Stomach (tissue), 9 donors: ENCODE data around the gene SPPL2A. TPM values are rescaled to one million over a fixed set of nuclear protein-coding genes. Genes with fewer than 3 reads are reported as not detected.

ENCODE experiments used
- DNase-seq, 2 donors: peaks; one replicate each; pipeline versions ENCODE4 v3.0.0 to v3.0.0-alpha.2; 2013 to 2019
- H3K27ac ChIP-seq, 5 donors: fragments of 200-600 bp in 4 of 5; sonication (generic) in 4 of 5; one replicate each; pipeline ENCODE4 v1.5.1; 2013 to 2019; ENCODE audit warnings: mild to moderate bottlenecking in 1 of 5, moderate library complexity in 1 of 5
- H3K27me3 ChIP-seq, 3 donors: fragments of 200-600 bp; sonication (generic); one replicate each; pipeline ENCODE4 v1.5.1; 2017 to 2019; ENCODE audit warnings: mixed run types in 1 of 3
- H3K36me3 ChIP-seq, 4 donors: fragments of 200-600 bp; sonication (generic); 1 replicate in 3 of 4; 2 replicates in 1 of 4; pipeline ENCODE4 v1.5.1; 2016 to 2019
- H3K4me1 ChIP-seq, 4 donors: fragments of 200-600 bp; sonication (generic); one replicate each; pipeline ENCODE4 v1.5.1; 2016 to 2019
- H3K4me3 ChIP-seq, 4 donors: fragments of 200-600 bp; sonication (generic) in 3 of 4; one replicate each; pipeline ENCODE4 v1.5.1; 2016 to 2019; ENCODE audit warnings: mild to moderate bottlenecking in 1 of 4
- H3K9me3 ChIP-seq, 4 donors: fragments of 200-600 bp; sonication (generic); one replicate each; pipeline ENCODE4 v1.5.1; 2016 to 2019
- CTCF ChIP-seq, 7 experiments: fragments of 450-650 bp in 4 of 7; fragments of 200-600 bp in 3 of 7; sonication (generic) in 3 of 7; IDR thresholded peaks; one replicate each; pipeline ENCODE4 v1.5.1; 2016 to 2019; ENCODE audit warnings: antibody characterized with exemption in 7 of 7, control low read depth in 2 of 7, mild to moderate bottlenecking in 1 of 7
- EP300 ChIP-seq: sonication (generic); formaldehyde crosslinking; IDR thresholded peaks from one replicate; pipeline ENCODE4 v1.6.1; 2017; ENCODE audit warnings: antibody characterized with exemption
- POLR2A ChIP-seq, 4 donors: fragments of 450-650 bp; IDR thresholded peaks; one replicate each; pipeline ENCODE4 v1.6.1; 2016; ENCODE audit warnings: antibody characterized with exemption in 4 of 4, control low read depth in 2 of 4, mild to moderate bottlenecking in 1 of 4, moderate library complexity in 1 of 4
- POLR2AphosphoS5 ChIP-seq, 3 donors: sonication (generic); formaldehyde crosslinking; IDR thresholded peaks; one replicate each; pipeline ENCODE4 v1.6.1; 2016; ENCODE audit warnings: antibody characterized with exemption in 3 of 3
- WGBS, 5 donors: extraction: QIAGEN DNeasy Blood & Tissue Kit in 3 of 5; methylation state at CpG; one replicate each; pipeline versions ENCODE4 v1.1.5 to v1.1.7; 2013 to 2018; 5-methylcytosine and 5-hydroxymethylcytosine counted together
- intact Hi-C: fragments of 100-400 bp; cut with DNase I; formaldehyde crosslinking; loops from one replicate; pipeline ENCODE4 v1.15.1; 2023; ENCODE audit warnings: low total_unique reads
- polyA plus RNA-seq, 3 donors: library from polyadenylated mRNA; stranded (reverse); fragments of 200-250 nt; gene quantifications; one replicate each; pipeline ENCODE4 v1.2.3, GENCODE V29; 2013
- total RNA-seq, 5 donors: library from RNA; depleted of rRNA; stranded (reverse); fragments of >200 nt; gene quantifications; one replicate each; pipeline versions ENCODE4 v1.1.0 to v1.2.3, GENCODE V29; 2014 to 2016
- donor health status: healthy with polysubstance abuse.
- donor health status: Bipolar disorder and iron deficiency.
- donor health status: healthy.

SPPL2A gene
- total and polyA plus RNA-seq, 8 donors: 18.4 to 234 (median 32.0) TPM

- DNase-seq: no peak
- Histone ChIP-seq H3K4me1 (no peaks in the 10 kb centered on the region), H3K4me3 (no peak overlapping the region), H3K36me3 (no peaks in the 10 kb centered on the region), H3K27me3 (no peaks in the 10 kb centered on the region), H3K9me3 (no peaks in the 10 kb centered on the region), H3K27ac (no peak overlapping the region)
- intact Hi-C loops: no loop called here
- 69 to 78% (median 72%) methylated on average over 1 of the region's 1 CpG for WGBS, 5 donors
- TF ChIP-seq POLR2AphosphoS5 (IDR thresholded peaks at IDR 0.05) (no peak), CTCF (IDR thresholded peaks at IDR 0.05) (no peak), POLR2A (IDR thresholded peaks at IDR 0.05) (no peak), EP300 (no peak)
Observed at GRCh38 chr15:50810128-50810527, 44.6 kb upstream of the SPPL2A start.

GRCh38 chr15:50808728-50809127, 43.2 kb upstream of the SPPL2A start:
- H3K4me3 ChIP-seq: no peak overlapping the region
- WGBS, 5 donors: 45 to 61% (median 53%) methylated on average over 5 of the region's 5 CpGs

GRCh38 chr15:50803479-50804180, 38.1 kb upstream of the SPPL2A start:
- no peaks in the 10 kb centered on the region for H3K27me3 ChIP-seq
- intact Hi-C loops: no loop called here
- H3K36me3 ChIP-seq: no peaks in the 10 kb centered on the region
- no peaks in the 10 kb centered on the region for H3K9me3 ChIP-seq
- no peak overlapping the region for H3K27ac ChIP-seq
- WGBS, 5 donors: 60 to 79% (median 68%) methylated on average over 2 of the region's 2 CpGs
- H3K4me1 ChIP-seq: peaks cover 0 to under 1% (median 0%) of the 10 kb centered on the region in 4 donors
- TF ChIP-seq EP300: no peak
- no peak for TF ChIP-seq POLR2A (IDR thresholded peaks at IDR 0.05)
- TF ChIP-seq POLR2AphosphoS5 (IDR thresholded peaks at IDR 0.05): no peak
- no peak for TF ChIP-seq CTCF (IDR thresholded peaks at IDR 0.05)
- H3K4me3 ChIP-seq: no peak overlapping the region
- no peak for DNase-seq

More at GRCh38 chr15:50808728-50809127, 43.2 kb upstream of the SPPL2A start:
- Histone ChIP-seq H3K9me3 (no peaks in the 10 kb centered on the region), H3K36me3 (no peaks in the 10 kb centered on the region), H3K4me1 (no peaks in the 10 kb centered on the region), H3K27ac (no peak overlapping the region), H3K27me3 (no peaks in the 10 kb centered on the region)
- intact Hi-C loops: no loop called here
- DNase-seq: no peak
- no peak for TF ChIP-seq EP300
- no peak for TF ChIP-seq CTCF (IDR thresholded peaks at IDR 0.05)
- TF ChIP-seq POLR2A (IDR thresholded peaks at IDR 0.05): no peak
- TF ChIP-seq POLR2AphosphoS5 (IDR thresholded peaks at IDR 0.05): no peak

GRCh38 chr15:50800715-50801114, 35.2 kb upstream of the SPPL2A start:
- WGBS, 5 donors: 87 to 100% (median 94%) methylated on average over 1 of the region's 1 CpG
- intact Hi-C loops: no loop called here
- Histone ChIP-seq H3K27ac (no peak overlapping the region), H3K4me3 (no peak overlapping the region), H3K36me3 (no peaks in the 10 kb centered on the region), H3K27me3 (no peaks in the 10 kb centered on the region), H3K9me3 (no peaks in the 10 kb centered on the region), H3K4me1 (peaks cover 0 to 3% (median 0%) of the 10 kb centered on the region in 4 donors)
- no peak for DNase-seq
- TF ChIP-seq POLR2AphosphoS5 (IDR thresholded peaks at IDR 0.05): no peak
- no peak for TF ChIP-seq CTCF (IDR thresholded peaks at IDR 0.05)
- TF ChIP-seq POLR2A (IDR thresholded peaks at IDR 0.05): no peak
- TF ChIP-seq EP300: no peak
